Peyer's patch (tissue), 4 donors: ENCODE measurements around the gene GPATCH2.

Source experiments
- POLR2A ChIP-seq, 2 donors: fragments of 450-650 bp; IDR thresholded peaks; one replicate each; pipeline ENCODE4 v1.5.1; 2017; ENCODE audit warnings: antibody characterized with exemption in 2 of 2, mild to moderate bottlenecking in 2 of 2, moderate library complexity in 2 of 2
- TF ChIP-seq, protein P1 (sequence below), 6 experiments: fragments of 450-650 bp in 4 of 6; fragments of 200-600 bp in 2 of 6; sonication (generic) in 1 of 6; IDR thresholded peaks; one replicate each; pipeline ENCODE4 v1.5.1; 2017 to 2019; ENCODE audit warnings: antibody characterized with exemption in 6 of 6, mild to moderate bottlenecking in 3 of 6, moderate library complexity in 1 of 6

DNA sequence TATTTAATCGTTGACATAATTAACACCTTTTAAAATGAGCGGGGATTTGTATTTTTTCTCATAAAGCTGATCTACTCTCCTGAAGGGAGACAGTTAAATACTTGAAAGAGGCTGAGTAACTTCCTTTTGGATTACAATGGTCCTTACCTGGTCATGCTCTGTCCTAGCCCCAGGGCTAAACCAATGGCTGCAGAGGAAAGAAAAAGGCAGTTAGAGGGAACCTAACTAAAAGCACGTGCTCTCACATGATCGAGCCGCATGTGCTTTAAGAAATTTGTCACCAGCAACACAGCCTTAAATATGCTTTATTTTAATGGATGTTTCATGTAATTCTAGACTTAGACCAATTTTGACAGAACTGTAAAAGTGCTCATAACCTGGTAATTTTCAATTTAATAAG is 132.7 kb downstream of the GPATCH2 start:
- TF ChIP-seq, protein P1, sequence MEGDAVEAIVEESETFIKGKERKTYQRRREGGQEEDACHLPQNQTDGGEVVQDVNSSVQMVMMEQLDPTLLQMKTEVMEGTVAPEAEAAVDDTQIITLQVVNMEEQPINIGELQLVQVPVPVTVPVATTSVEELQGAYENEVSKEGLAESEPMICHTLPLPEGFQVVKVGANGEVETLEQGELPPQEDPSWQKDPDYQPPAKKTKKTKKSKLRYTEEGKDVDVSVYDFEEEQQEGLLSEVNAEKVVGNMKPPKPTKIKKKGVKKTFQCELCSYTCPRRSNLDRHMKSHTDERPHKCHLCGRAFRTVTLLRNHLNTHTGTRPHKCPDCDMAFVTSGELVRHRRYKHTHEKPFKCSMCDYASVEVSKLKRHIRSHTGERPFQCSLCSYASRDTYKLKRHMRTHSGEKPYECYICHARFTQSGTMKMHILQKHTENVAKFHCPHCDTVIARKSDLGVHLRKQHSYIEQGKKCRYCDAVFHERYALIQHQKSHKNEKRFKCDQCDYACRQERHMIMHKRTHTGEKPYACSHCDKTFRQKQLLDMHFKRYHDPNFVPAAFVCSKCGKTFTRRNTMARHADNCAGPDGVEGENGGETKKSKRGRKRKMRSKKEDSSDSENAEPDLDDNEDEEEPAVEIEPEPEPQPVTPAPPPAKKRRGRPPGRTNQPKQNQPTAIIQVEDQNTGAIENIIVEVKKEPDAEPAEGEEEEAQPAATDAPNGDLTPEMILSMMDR (IDR thresholded peaks at IDR 0.05) = no peak
- no peak for TF ChIP-seq POLR2A (IDR thresholded peaks at IDR 0.05)
